Suprapubic skin (tissue), 3 donors: ENCODE results near the gene CNTN1.

Source experiments
- POLR2AphosphoS5 ChIP-seq, 3 donors: sonication (generic); formaldehyde crosslinking; IDR thresholded peaks; one replicate each; pipeline ENCODE4 v1.6.1; 2017; ENCODE audit warnings: antibody characterized with exemption in 3 of 3
- TF ChIP-seq, protein P1 (sequence below), 2 donors: fragments of 200-600 bp in 1 of 2; fragments of 450-650 bp in 1 of 2; sonication (generic) in 1 of 2; IDR thresholded peaks; one replicate each; pipeline ENCODE4 v1.5.1; 2016 to 2019; ENCODE audit warnings: antibody characterized with exemption in 2 of 2, mild to moderate bottlenecking in 1 of 2, moderate library complexity in 1 of 2

DNA sequence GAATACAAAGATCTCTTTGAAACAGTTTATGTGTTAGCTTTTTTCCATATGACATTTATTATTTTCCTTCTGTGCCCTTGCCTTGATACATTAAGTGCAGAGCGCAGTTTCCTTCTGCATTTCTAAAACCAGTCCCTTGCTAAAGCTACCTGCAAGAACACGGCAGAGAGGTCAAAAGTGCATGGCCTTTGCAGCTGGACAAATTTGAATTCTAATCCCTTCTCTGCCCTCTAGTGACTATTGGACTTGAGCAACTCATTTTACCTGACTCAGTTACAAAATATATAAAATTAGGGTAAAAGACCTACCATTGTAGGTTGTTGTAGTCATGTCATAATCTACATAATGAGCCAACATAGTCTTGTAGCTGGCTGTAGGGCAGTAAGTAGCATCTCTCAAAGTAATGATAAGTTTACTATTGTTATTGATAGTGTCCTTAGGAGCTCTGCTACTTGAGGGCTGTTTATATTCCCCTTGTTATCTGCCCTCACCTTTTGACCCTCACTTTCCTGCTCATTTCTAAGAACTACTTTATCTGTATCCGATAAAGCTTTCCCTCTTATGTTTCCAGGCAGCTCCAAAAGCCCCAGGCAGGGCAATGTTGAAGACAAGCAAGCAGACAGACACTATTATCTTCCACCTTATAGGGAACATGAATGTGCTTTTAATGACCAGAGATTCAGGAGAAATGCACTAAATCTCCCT is 375.9 kb downstream of the CNTN1 start:
- TF ChIP-seq, protein P1, sequence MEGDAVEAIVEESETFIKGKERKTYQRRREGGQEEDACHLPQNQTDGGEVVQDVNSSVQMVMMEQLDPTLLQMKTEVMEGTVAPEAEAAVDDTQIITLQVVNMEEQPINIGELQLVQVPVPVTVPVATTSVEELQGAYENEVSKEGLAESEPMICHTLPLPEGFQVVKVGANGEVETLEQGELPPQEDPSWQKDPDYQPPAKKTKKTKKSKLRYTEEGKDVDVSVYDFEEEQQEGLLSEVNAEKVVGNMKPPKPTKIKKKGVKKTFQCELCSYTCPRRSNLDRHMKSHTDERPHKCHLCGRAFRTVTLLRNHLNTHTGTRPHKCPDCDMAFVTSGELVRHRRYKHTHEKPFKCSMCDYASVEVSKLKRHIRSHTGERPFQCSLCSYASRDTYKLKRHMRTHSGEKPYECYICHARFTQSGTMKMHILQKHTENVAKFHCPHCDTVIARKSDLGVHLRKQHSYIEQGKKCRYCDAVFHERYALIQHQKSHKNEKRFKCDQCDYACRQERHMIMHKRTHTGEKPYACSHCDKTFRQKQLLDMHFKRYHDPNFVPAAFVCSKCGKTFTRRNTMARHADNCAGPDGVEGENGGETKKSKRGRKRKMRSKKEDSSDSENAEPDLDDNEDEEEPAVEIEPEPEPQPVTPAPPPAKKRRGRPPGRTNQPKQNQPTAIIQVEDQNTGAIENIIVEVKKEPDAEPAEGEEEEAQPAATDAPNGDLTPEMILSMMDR (IDR thresholded peaks at IDR 0.05) = no peak
- TF ChIP-seq POLR2AphosphoS5 (IDR thresholded peaks at IDR 0.05) = no peak
